VCaP (cell line): Measurements from ENCODE around the gene RPL35A.
"Not testable (repeated sequence)": the region's sequence is repeated elsewhere in the genome, so short reads cannot be mapped to it uniquely, and the experiment has no call there.

Experiments used
- H3K27ac ChIP-seq: fragments of 450-650 bp; 2 replicates; pipeline ENCODE4 v1.5.1; 2017
- TF ChIP-seq, protein P1 (sequence below): fragments of 450-650 bp; conservative IDR thresholded peaks from 2 replicates; pipeline ENCODE4 v1.5.1; 2017; ENCODE audit warnings: mild to moderate bottlenecking, moderate library complexity

Gene RPL35A

DNA sequence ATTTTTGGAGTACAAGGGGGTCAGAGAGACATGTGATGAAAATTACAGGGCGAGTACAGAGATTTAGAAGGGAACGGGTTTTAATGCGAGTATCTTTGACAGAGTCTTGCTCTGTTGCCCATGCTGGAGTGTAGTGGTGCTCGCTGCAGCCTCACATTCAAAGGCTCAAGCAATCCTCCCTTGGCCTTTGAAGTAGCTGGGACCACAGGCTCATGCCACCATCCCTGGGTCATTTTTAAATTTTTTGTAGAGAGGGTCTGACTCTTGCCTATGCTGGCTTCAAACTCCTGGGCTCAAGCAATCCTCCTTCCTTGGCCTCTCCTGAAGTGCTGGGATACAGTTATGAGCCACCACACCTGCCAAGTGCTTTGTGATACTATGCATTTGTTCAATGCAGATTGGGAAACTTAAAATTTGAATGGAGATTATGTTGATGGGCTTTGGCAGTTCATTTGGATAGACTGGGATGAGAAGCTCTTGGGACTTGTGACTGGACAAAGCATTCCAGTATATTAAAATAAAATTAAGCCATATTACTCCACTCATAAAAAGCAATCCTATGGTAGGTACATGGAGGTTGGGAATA lies 6.0 kb downstream of the RPL35A start:
- H3K27ac ChIP-seq = no peak overlapping the region

DNA sequence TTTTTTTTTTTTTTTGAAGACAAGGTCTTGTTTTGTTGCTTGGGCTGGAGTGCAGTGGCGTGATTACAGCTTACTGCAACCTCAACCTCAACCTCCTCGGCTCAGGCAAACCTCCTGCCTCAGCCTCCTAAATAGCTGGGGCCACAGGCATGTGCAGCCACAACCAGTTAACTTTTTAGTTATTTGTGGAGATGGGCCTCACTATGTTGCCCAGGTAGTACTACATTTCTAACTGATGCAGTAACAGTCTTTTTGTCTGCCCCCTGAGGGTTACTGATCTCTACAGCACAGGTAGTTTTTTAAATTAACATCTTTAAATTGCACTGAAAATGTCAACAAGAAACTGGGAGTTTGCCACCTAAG lies 6.6 kb downstream of the RPL35A start:
- TF ChIP-seq, protein P1, sequence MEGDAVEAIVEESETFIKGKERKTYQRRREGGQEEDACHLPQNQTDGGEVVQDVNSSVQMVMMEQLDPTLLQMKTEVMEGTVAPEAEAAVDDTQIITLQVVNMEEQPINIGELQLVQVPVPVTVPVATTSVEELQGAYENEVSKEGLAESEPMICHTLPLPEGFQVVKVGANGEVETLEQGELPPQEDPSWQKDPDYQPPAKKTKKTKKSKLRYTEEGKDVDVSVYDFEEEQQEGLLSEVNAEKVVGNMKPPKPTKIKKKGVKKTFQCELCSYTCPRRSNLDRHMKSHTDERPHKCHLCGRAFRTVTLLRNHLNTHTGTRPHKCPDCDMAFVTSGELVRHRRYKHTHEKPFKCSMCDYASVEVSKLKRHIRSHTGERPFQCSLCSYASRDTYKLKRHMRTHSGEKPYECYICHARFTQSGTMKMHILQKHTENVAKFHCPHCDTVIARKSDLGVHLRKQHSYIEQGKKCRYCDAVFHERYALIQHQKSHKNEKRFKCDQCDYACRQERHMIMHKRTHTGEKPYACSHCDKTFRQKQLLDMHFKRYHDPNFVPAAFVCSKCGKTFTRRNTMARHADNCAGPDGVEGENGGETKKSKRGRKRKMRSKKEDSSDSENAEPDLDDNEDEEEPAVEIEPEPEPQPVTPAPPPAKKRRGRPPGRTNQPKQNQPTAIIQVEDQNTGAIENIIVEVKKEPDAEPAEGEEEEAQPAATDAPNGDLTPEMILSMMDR = no peak
- no peak overlapping the region for H3K27ac ChIP-seq

More for the DNA sequence above, 6.0 kb downstream of the RPL35A start:
- TF ChIP-seq, protein P1 = no peak

DNA sequence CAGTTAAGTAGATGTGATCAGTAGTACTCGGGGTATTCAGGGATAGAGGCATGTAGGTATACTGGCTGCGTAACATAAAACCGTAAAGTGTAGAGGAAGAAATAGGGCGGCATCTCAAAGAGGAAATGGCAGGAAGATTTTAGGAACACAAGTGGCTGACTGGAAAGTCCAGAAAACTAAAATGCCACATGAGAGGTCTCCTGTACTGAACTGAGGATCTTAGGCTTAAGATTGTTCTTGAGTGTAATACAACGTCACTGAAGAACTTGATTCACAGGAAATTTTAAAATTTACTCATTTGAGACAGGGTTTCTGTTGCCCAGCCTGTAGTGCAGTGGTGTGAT lies 7.8 kb downstream of the RPL35A start:
- H3K27ac ChIP-seq = no peak overlapping the region

DNA sequence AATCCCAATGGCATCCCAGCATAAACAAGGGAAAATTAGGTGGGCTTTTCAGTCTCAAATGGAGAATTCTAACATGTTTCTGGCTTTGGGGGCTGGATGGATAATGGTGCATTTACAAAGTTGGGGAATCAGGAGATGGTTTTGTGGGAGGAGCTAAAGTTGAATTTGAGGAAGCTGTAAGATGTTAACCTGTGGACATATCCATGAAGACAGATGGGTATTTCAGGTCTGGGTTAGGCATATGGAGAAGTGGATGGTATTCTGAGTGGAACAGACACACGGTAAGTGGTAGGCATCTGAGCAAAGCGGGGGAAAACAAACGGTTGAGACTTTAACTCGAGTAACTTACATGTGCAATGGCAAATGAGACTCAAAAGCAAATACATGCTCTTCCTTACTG lies 8.4 kb downstream of the RPL35A start:
- TF ChIP-seq, protein P1 = no peak

More for the DNA sequence above, 7.8 kb downstream of the RPL35A start:
- TF ChIP-seq, protein P1 = no peak

DNA sequence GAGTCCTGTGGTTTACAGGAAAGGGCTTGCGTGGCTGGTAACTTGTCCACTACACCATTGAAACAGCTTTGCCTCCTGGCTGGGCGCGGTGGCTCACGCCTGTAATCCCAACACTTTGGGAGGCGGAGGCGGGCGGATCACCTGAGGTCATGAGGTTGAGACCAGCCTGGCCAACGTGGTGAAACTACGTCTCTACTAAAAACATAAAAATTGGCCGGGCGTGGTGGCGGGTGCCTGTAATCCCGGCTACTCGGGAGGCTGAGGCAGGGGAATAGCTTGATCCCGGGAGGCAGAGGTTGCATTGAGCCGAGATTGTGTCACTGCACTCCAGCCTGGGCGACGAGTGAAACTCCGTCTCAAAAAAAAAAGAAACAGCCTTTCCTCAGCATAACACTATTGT lies 8.9 kb downstream of the RPL35A start:
- H3K27ac ChIP-seq = not testable (repeated sequence)

More for the DNA sequence above, 8.4 kb downstream of the RPL35A start:
- H3K27ac ChIP-seq = no peak overlapping the region

DNA sequence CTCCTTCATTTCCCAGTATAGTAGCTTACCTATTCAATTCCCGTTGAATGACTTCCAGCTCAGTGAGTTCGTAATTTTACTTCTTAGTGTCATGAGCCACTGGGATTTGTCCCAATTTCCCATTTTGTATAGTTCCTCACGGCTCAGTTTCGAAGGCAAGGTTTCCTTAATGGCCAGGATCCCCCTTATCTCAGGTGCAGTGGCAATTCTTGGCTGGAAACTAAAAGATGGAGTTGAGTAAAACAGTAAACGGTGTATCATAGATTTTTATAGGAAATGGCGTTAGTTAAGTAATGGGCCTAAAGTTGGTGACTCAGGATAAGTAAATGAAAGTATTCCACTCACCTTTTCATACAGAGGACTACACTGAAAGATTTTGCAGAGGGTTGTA lies 9.5 kb downstream of the RPL35A start:
- TF ChIP-seq, protein P1 = no peak

DNA sequence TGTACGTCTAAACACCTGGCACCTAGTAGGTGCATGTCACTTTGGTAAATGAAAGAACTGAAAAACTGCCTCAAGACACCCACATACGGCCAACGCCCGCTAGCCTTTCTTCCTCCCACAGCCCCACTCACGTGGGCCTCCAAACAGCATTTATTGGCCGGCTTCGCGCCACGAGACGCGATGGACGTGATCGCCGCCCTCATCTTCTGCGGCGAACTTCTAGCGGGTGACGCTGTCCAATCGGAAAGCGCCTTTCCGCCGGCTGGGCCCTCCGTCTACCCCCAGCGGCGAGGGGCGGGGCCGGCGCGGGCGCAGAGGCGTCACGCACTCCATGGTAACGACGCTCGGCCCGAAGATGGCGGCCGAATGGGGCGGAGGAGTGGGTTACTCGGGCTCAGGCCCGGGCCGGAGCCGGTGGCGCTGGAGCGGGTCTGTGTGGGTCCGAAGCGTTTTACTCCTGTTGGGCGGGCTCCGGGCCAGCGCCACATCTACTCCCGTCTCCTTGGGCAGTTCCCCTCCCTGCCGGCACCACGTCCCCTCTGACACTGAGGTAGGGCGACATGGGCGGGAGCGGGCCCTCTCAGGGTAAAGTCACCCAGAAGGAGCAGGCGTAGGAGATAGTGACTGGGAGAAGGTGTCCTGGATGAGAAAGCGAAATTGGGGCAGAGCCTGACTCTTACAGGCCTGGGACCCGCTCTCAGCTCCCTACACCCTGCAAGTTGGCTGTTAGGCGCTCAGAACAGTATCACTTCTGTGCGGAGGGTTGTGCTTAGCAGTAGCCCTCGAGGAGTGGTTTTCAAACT lies 10.1 kb downstream of the RPL35A start, which contains the start of gene LMLN:
Gene LMLN, plus strand, starts transcription at position 327 of the 803 bp plus-strand sequence. Its CDS starts 29 bp downstream, at position 356.
- TF ChIP-seq, protein P1 = no peak

More for the DNA sequence above, 9.5 kb downstream of the RPL35A start:
- H3K27ac ChIP-seq = peak overlapping the region; percentile 62

More for the DNA sequence above, 10.1 kb downstream of the RPL35A start, which contains the start of gene LMLN:
- H3K27ac ChIP-seq = peak within 1 kb of the TSS; percentile 62
